NCI-H2081 (cell line): ENCODE results near the gene NTN5.
"Not testable (repeated sequence)": the region's sequence is repeated elsewhere in the genome, so short reads cannot be mapped to it uniquely, and the experiment has no call there.

Experiments used
- DNase-seq, 2 experiments: peaks; one replicate each; lab custom pipeline; 2025; lab: John Stamatoyannopoulos, UW

NTN5 gene

DNA sequence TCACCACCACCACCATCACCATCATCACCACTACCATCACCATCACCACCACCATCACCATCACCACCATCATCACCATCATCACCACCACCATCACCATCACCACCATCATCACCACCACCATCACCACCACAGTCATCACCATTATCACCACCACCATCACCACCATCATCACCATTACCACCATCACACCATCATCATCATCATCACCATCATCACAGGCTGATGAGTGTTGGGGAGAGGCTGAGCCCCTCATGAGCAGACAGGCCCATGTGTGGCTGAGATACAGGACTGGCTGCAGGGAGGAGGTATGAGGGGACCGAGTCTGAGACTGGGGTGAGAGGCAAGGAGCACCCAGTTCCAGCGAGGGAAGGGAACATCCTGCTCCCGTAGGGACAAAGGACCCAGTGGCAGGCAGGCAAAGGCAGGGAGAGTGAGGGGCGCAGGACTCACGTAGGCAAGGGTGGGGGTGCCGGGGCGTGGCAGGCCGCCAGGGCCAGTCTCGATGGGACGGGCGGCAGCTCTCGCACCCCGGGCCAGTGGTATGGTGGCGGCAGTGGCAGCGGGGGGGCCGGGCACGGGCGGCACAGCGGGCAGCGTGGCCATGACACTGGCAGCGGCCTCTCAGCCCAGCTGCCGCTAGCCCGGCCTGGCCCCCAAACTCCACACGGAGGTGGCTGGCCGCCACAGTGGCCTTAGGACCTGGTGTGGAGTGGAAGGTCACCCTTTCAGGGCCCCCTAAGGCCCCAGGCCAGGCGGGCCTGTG, 2.7 kb downstream of the NTN5 start:
- DNase-seq = no peak

DNA sequence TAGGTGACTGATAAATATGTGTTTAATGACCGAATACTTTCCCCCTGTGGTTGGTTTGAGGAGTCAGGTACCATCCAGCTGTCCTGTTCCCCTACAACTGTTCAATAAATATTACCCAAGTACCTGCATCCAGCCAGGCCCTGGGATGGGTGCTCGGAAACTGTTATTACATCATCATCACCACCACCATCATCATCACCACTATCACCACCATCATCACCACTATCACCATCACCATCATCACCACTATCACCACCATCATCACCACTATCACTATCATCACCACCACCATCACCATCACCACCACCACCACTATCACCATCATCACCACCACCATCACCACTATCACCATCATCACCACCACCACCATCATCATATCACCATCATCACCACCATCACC, 4.1 kb downstream of the NTN5 start:
- no peak for DNase-seq

DNA sequence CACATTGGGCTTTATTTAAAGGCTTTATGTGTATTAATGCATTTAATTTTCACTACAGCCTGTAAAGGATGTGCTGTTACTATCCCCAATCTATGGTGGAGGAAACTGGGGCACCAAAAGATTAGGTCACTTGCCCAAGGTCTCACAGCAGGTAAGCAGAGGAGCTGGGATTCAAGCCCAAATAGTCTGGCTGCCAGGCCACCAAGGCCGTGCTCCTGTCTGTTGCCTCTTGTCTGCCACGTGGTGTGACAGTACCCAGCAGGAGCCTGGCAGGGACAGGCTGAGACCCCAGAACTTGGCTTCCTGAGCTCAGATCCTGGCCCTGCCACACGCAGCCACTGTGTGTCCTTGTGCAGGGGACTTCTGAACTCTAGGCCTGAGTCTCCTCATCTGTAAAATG, 4.5 kb downstream of the NTN5 start:
- no peak for DNase-seq

DNA sequence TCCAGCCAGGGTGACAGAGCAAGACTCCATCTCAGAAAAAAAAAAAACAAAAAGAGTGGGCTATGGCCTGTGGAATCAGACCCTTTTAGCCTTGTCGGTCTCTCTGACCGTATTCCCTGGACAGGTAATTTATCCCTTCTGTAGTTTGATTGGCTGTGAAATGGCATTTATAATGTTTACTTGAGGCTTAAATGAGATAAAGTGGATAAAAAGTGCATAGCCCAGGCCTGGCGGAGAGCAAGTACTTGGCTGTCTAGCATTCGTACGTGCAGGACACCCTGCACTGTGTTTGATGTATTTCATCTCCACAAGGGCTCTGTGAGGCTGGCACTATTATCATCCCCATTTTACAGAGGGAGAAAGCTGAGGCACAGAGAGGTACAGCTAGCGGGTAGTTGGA, 7.0 kb downstream of the NTN5 start:
- DNase-seq = no peak

- DNase-seq = no peak
Measured at GRCh38 chr19:48664476-48664875, 8.3 kb downstream of the NTN5 start.

DNA sequence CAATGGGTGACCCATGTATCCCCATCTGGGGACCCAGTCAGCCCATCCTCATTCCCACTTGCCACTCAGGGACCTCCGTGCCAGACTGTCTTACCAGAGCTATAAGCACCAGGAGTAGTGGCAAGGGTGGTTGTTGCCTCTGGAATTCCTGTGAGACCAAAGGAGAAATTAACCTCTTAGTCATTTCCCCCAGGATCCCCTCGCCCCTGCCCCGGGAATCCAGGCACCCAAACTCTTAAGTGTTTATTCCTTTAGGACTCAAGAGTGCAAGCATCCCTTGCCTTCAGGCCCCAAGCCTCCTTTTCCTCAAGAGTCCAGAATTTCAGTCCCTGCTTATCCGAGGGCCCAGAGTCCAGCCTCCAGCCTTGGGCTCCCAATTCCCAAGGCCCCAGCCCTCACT, 9.2 kb downstream of the NTN5 start:
- no peak for DNase-seq

DNA sequence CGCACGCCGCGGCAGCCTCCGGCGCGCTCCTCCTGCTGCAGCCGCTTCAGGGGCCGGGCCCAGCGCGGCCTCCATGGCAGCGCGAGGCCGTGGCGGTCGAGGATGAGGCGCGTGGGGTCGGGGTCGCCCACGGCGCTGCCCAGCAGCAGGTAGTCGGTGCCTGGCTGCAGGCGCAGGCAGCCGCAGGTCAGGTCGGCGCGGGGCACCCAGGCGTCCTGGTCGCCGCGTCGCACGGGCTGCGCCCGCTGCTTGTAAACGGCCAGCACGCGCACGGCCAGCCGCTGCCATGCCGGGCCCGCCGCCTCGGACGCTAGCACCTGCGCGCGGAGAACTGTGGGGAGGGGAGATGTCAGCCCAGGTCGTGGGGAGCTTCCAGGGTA, 11.1 kb downstream of the NTN5 start:
- DNase-seq = no peak

- peak; percentile 93 to 94 for DNase-seq
Measured at GRCh38 chr19:48660852-48661710, 11.7 kb downstream of the NTN5 start.

GRCh38 chr19:48659768-48660167, 13.0 kb downstream of the NTN5 start:
- DNase-seq = no peak

DNA sequence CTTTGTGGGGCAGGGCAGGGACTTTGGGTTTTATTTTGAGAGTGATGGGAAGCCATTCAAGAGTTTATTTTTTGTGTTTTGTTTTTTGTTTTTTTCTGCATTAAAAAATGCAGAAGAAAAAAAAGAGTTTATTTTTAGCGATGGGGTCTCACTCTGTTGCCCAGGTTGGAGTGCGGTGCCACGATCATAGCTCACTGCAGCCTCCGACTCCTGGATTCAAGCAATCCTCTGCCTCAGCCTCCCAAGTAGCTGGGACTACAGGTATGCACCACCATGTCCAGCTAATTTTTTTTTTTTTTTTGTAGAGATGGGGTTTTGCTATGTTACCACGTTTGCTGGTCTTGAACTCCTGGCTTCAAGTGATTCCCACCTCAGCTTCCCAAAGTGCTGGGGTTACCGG, 14.3 kb downstream of the NTN5 start:
- DNase-seq = no peak

DNA sequence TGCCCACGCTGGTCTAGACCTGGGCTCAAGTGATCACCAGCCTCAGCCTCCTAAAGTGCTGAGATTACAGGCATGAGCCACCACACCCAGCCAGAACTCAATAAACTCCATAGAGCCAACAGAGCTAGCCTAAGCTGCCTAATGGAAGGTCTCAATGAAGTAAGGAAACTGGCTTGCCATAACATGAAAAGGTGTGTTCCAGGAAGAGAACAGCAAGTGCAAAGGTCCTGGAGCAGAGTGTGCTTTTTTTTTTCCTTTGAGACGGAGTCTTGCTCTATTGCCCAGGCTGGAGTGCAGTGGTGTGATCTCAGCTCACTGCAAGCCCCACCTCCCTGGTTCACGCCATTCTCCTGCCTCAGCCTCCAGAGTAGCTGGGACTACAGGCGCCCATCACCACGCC, 15.0 kb downstream of the NTN5 start:
- not testable (repeated sequence) for DNase-seq

GRCh38 chr19:48656840-48657474, 15.9 kb downstream of the NTN5 start:
- DNase-seq = no peak

GRCh38 chr19:48654299-48655059, 18.3 kb downstream of the NTN5 start:
- DNase-seq = peak; percentile 37 to 68

DNA sequence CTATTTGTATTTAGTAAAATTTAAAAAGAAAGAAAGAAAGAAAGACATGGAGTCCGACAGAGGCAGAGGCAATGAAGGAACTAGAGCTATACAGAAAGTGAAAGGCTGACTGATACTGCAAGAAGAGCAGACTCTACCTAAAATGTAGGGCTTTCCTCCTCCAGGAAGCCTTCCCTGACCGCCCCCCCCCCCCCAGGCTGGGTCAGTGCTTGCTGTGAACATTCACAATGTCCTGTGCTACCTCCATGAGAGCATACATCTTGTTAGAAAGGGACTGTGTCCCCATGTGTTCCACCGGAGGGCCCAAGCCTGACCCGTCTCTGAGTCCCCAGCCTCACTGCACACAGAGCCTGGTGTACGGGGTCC, 21.2 kb downstream of the NTN5 start:
- no peak for DNase-seq

- no peak for DNase-seq
Measured at GRCh38 chr19:48650974-48651682, 21.7 kb downstream of the NTN5 start.

GRCh38 chr19:48648134-48648533, 24.7 kb downstream of the NTN5 start:
- no peak for DNase-seq

GRCh38 chr19:48646722-48647216, 26.0 kb downstream of the NTN5 start:
- no peak for DNase-seq

DNA sequence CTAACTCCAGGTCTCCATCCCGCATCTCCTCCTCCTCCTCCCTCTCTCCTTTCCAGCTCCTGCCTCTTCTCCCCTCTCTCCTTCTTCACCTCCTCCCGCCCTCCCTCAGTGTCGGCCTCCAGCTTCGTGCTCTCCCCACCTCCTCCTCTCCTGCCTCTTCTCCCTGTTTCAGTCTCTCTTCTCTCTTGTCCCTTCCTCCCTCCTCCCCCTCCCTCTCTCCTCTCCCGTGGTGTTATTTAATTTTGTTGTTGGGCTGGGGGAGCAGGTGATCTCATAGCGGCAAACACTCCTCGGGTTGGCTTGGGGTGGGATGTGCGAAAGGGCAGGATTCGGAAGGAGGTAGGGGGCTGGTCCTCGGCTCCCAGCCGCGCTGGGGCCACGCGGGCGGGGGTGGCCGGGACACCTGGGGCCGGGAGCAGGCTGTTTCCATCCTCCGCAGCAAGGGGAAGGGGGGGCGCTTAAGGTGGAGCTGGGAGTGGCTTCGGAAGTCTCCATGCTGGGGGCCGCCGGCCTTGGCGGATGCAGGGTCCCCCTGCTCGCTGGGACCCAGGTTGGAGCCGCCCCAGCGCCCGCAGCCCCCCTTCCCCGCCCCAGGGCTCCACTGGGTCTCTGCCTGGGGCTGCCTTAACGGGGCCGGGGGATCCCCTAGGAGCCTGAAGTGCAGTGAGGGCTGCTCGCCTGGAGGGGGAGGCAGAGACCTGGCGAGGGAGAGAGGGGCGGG, 26.7 kb downstream of the NTN5 start, which contains the start of gene CA11:
CA11 (minus strand) TSS at position 187 of the 721 bp plus-strand sequence. CDS start 555 bp downstream, outside the sequence.
- DNase-seq = peak; percentile 88 to 89

DNA sequence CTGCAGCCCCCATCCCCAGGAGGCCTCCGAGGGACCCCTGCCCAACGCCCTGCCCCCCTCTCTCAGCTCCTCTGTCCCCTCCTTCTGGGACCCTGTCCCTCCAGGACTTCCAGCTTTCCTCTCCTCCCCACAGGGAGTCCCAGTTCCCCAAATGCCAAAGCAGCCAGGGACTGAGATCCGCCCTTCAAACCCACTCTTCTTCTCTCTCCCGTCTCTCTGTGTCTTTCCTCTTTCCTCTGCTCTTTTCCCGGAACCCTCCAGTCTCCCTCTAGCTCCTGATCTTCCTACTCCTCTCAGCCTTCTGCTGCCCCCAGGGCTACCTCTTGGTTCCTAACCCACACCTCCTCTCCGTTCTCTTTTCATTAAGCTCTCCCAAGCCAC, 27.2 kb downstream of the NTN5 start:
- no peak for DNase-seq

- DNase-seq = peak; percentile 61 to 75
Measured at GRCh38 chr19:48644839-48645619, 27.8 kb downstream of the NTN5 start.
